Natural killer cell (primary cell): ENCODE measurements around the gene EGFR. TPM values are rescaled to one million over a fixed set of nuclear protein-coding genes. Genes with fewer than 3 reads are reported as not detected.

Experiments
- ATAC-seq, 3 donors: fragments of 150-1000 bp in 2 of 3; fragments of 200-7000 bp in 1 of 3; cut with Tn5 transposase; 1 replicate in 1 of 3; 2 replicates in 2 of 3; pipeline ENCODE4 v1.10.0; 2021; ENCODE audit warnings: mild to moderate bottlenecking in 2 of 3, moderate library complexity in 2 of 3
- DNase-seq, 2 donors: peaks; one replicate each; pipeline versions ENCODE4 v3.0.0 to v3.0.0-alpha.2; 2013 to 2021; ENCODE audit warnings: mixed read lengths in 1 of 2
- H3K27ac ChIP-seq: one replicate; pipeline ENCODE4 v1.5.1; 2013; ENCODE audit warnings: mild to moderate bottlenecking, low read length
- H3K27me3 ChIP-seq: one replicate; pipeline ENCODE4 v1.6.1; 2013; ENCODE audit warnings: low read length; ENCODE audit not compliant: control insufficient read depth, insufficient read depth
- H3K36me3 ChIP-seq: one replicate; pipeline ENCODE4 v1.6.1; 2013; ENCODE audit warnings: low read length; ENCODE audit not compliant: control insufficient read depth, insufficient read depth
- H3K4me1 ChIP-seq: one replicate; pipeline ENCODE4 v1.6.1; 2013; ENCODE audit warnings: low read length; ENCODE audit not compliant: control insufficient read depth, insufficient read depth
- H3K4me3 ChIP-seq: one replicate; pipeline ENCODE4 v1.5.1; 2013; ENCODE audit warnings: low read length
- H3K9me3 ChIP-seq: one replicate; pipeline ENCODE4 v1.6.1; 2013; ENCODE audit warnings: low read length; ENCODE audit not compliant: control insufficient read depth, insufficient read depth
- H3K27ac Mint-ChIP-seq, 2 donors: one replicate each; pipeline ENCODE4 v1.8.0; 2022; ENCODE audit warnings: mild to moderate bottlenecking in 2 of 2, mixed read lengths in 2 of 2, moderate library complexity in 1 of 2
- H3K27me3 Mint-ChIP-seq, 2 donors: one replicate each; pipeline ENCODE4 v1.8.0; 2022; ENCODE audit warnings: low read depth in 2 of 2, mixed read lengths in 2 of 2
- H3K36me3 Mint-ChIP-seq: one replicate; pipeline ENCODE4 v1.8.0; 2022; ENCODE audit warnings: mixed read lengths
- H3K4me1 Mint-ChIP-seq, 2 donors: one replicate each; pipeline ENCODE4 v1.8.0; 2022; ENCODE audit warnings: mixed read lengths in 2 of 2
- H3K4me3 Mint-ChIP-seq: one replicate; pipeline ENCODE4 v1.8.0; 2022; ENCODE audit warnings: mild to moderate bottlenecking, moderate library complexity, mixed read lengths
- H3K9me3 Mint-ChIP-seq, 2 donors: one replicate each; pipeline ENCODE4 v1.8.0; 2022; ENCODE audit warnings: mixed read lengths in 2 of 2
- WGBS: methylation state at CpG from one replicate; pipeline ENCODE4 v1.1.7; 2013; ENCODE audit warnings: missing lambda C conversion rate; ENCODE audit not compliant: insufficient coverage; 5-methylcytosine and 5-hydroxymethylcytosine counted together
- intact Hi-C: fragments of 100-400 bp; cut with micrococcal nuclease; formaldehyde crosslinking; loops from one replicate; pipeline ENCODE4 v1.14.2; 2022
- total RNA-seq, 4 donors: library from RNA; stranded (reverse); fragments of 120-200 nt in 1 of 4; gene quantifications; one replicate each; pipeline versions ENCODE4 v1.2.3 to v1.2.4, GENCODE V29; 2013 to 2022
- TF ChIP-seq, protein P1 (sequence below): fragments of 200-600 bp; IDR thresholded peaks from one replicate; pipeline ENCODE4 v1.8.0; 2022; ENCODE audit warnings: antibody characterized with exemption

The EGFR gene
- total RNA-seq, 3 donors from 2014 or later (not counting 1 experiment from before 2014, with no cell fraction given) = not detected

DNA sequence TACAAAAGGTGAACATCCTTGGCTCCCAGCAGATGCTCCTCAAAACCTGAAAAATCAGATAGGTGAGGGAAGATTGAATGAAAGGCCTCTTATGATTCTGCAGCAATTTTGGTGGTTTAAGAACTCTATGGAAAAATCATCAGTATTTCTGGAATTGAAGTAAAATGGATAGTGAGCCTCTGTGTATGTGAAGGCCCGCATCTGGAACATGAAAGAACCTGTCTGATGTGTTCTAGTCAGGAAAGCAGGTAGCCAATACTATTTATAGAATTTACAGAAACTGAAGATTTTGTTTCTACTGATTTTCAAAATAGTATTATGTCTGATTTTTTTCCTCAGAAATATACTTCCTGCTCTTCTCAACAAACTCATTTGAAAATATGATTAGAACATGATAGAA lies 37.3 kb downstream of the EGFR start:
- H3K27ac Mint-ChIP-seq = no peak overlapping the region
- no peak overlapping the region for H3K4me3 Mint-ChIP-seq
- DNase-seq = no peak
- Histone ChIP-seq H3K27me3 (no peaks in the 10 kb centered on the region), H3K4me1 (no peaks in the 10 kb centered on the region), H3K27ac (no peak overlapping the region), H3K36me3 (no peaks in the 10 kb centered on the region), H3K9me3 (no peaks in the 10 kb centered on the region), H3K4me3 (no peak overlapping the region)
- peaks cover 5 to 7% of the 10 kb centered on the region in 2 donors for H3K27me3 Mint-ChIP-seq
- no peak for ATAC-seq
- TF ChIP-seq, protein P1, sequence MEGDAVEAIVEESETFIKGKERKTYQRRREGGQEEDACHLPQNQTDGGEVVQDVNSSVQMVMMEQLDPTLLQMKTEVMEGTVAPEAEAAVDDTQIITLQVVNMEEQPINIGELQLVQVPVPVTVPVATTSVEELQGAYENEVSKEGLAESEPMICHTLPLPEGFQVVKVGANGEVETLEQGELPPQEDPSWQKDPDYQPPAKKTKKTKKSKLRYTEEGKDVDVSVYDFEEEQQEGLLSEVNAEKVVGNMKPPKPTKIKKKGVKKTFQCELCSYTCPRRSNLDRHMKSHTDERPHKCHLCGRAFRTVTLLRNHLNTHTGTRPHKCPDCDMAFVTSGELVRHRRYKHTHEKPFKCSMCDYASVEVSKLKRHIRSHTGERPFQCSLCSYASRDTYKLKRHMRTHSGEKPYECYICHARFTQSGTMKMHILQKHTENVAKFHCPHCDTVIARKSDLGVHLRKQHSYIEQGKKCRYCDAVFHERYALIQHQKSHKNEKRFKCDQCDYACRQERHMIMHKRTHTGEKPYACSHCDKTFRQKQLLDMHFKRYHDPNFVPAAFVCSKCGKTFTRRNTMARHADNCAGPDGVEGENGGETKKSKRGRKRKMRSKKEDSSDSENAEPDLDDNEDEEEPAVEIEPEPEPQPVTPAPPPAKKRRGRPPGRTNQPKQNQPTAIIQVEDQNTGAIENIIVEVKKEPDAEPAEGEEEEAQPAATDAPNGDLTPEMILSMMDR = no peak
- no peaks in the 10 kb centered on the region for H3K36me3 Mint-ChIP-seq
- peaks cover 0 to 5% of the 10 kb centered on the region in 2 donors for H3K4me1 Mint-ChIP-seq
- 100% methylated on average over 1 of the region's 1 CpG for WGBS
- no peaks in the 10 kb centered on the region for H3K9me3 Mint-ChIP-seq
- intact Hi-C loops = no loop called here

DNA sequence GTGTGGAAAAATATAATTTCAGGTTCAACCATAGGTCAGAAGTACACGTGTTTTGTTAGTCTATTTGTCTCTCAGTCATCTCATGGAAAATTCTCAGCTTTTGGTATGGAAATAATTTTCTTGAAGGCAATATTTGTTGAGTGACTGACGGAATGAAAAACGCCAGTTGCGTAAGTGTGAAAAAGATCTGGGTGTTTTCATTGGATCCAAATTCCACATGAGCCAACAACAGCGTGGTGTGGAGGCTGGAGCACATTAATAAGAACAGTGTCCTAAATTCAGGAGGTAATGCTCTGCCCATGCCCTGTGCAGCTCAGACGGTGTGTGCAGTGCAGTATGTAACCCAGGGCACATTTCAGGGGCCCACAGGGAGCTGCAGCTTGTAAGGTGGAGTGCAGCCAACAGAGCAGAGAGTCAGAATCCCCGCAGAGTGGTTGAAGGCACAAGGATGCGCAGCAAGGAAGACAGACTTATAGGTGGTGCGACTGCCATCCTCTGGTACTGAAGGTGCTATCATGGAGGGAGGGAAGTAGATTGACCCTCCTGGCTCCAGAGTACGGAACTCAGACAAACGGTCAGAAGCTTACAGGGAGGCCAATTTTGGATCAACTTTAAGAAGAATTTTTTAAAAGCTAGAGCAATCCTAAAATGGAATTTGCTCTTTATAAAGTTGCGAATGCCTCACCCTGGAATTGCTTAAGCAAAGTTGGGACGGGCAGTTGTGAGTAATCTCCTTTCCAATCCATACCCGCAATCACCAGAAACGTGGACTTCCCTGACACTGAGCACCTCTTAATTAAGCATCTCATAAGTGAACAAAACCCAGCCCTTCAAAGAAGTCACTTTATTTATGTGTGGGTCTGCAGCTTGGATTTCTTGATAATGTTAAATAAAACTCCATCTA lies 38.0 kb downstream of the EGFR start:
- WGBS = 89% methylated on average over 15 of the region's 15 CpGs
- ATAC-seq = no peak
- no peaks in the 10 kb centered on the region for H3K36me3 Mint-ChIP-seq
- TF ChIP-seq, protein P1 = no peak
- H3K9me3 Mint-ChIP-seq = no peaks in the 10 kb centered on the region
- Histone ChIP-seq H3K4me1 (no peaks in the 10 kb centered on the region), H3K4me3 (no peak overlapping the region), H3K36me3 (no peaks in the 10 kb centered on the region), H3K27me3 (no peaks in the 10 kb centered on the region), H3K9me3 (no peaks in the 10 kb centered on the region), H3K27ac (no peak overlapping the region)
- peaks cover 0 to 5% of the 10 kb centered on the region in 2 donors for H3K4me1 Mint-ChIP-seq
- H3K27ac Mint-ChIP-seq = no peak overlapping the region
- no peak overlapping the region for H3K4me3 Mint-ChIP-seq
- H3K27me3 Mint-ChIP-seq = peaks cover 5 to 7% of the 10 kb centered on the region in 2 donors
- no peak for DNase-seq
- intact Hi-C loops = no loop called here

DNA sequence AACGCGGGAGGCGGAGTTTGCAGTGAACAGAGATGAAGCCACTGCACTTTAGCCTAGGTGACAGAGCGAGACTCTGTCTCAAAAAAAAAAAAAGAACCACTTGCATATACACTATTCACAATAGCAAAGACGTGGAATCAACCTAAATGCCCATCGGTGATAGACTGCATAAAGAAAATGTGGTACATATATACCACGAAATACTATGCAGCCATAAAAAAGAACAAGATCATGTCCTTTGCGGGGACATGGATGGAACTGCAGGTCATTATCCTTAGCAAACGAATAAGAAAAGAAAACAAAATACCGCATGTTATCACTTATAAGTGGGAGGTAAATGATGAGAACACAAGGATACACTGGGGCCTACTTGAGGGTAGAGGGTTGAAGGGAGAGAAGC lies 39.5 kb downstream of the EGFR start:
- no peak for ATAC-seq
- H3K36me3 Mint-ChIP-seq = no peaks in the 10 kb centered on the region
- no peaks in the 10 kb centered on the region for H3K9me3 Mint-ChIP-seq
- H3K27me3 Mint-ChIP-seq = peaks cover 5 to 10% of the 10 kb centered on the region in 2 donors
- Histone ChIP-seq H3K4me3 (no peak overlapping the region), H3K36me3 (no peaks in the 10 kb centered on the region), H3K27ac (no peak overlapping the region), H3K9me3 (no peaks in the 10 kb centered on the region), H3K4me1 (no peaks in the 10 kb centered on the region), H3K27me3 (peaks cover 3% of the 10 kb centered on the region)
- H3K4me1 Mint-ChIP-seq = peaks cover 0 to 5% of the 10 kb centered on the region in 2 donors
- no peak overlapping the region for H3K27ac Mint-ChIP-seq
- no peak overlapping the region for H3K4me3 Mint-ChIP-seq
- intact Hi-C loops = no loop called here
- 92% methylated on average over 10 of the region's 10 CpGs for WGBS
- TF ChIP-seq, protein P1 = no peak
- no peak for DNase-seq
